Muscle layer of colon (tissue), 2 donors: ENCODE data around the gene CIITA.
"Not testable (repeated sequence)": the region's sequence is repeated elsewhere in the genome, so short reads cannot be mapped to it uniquely, and the experiment has no call there.

Experiments
- H3K27ac ChIP-seq: one replicate; pipeline ENCODE4 v1.7.0; 2013; ENCODE audit warnings: low read depth, mild to moderate bottlenecking, low read length, moderate library complexity
- H3K27me3 ChIP-seq, 2 donors: one replicate each; pipeline ENCODE4 v1.7.0; 2013; ENCODE audit warnings: low read length in 2 of 2, mild to moderate bottlenecking in 2 of 2; ENCODE audit not compliant: insufficient read depth in 2 of 2, control insufficient read depth in 1 of 2
- H3K36me3 ChIP-seq: one replicate; pipeline ENCODE4 v1.7.0; 2013; ENCODE audit warnings: mild to moderate bottlenecking, low read length; ENCODE audit not compliant: insufficient read depth
- H3K4me1 ChIP-seq: one replicate; pipeline ENCODE4 v1.7.0; 2013; ENCODE audit warnings: mild to moderate bottlenecking, low read length; ENCODE audit not compliant: insufficient read depth
- H3K4me3 ChIP-seq, 2 donors: one replicate each; pipeline ENCODE4 v1.7.0; 2013; ENCODE audit warnings: low read length in 2 of 2, low read depth in 1 of 2, mild to moderate bottlenecking in 1 of 2, moderate library complexity in 1 of 2
- H3K9ac ChIP-seq: one replicate; pipeline ENCODE4 v1.7.0; 2013; ENCODE audit warnings: low read length
- H3K9me3 ChIP-seq: one replicate; pipeline ENCODE4 v1.7.0; 2013; ENCODE audit warnings: mild to moderate bottlenecking, low read length
- donor health status: abdominal sarcoma.
- donor health status: Adenocarcinoma of cecum.

Gene CIITA

DNA sequence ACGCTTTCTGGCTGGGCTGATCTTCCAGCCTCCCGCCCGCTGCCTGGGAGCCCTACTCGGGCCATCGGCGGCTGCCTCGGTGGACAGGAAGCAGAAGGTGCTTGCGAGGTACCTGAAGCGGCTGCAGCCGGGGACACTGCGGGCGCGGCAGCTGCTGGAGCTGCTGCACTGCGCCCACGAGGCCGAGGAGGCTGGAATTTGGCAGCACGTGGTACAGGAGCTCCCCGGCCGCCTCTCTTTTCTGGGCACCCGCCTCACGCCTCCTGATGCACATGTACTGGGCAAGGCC is 30.7 kb downstream of the CIITA start:
- Histone ChIP-seq H3K4me3 (no peak overlapping the region), H3K36me3 (no peaks in the 10 kb centered on the region), H3K4me1 (no peaks in the 10 kb centered on the region), H3K27me3 (no peaks in the 10 kb centered on the region), H3K9ac (no peak overlapping the region), H3K27ac (no peak overlapping the region), H3K9me3 (peaks cover 4% of the 10 kb centered on the region)

DNA sequence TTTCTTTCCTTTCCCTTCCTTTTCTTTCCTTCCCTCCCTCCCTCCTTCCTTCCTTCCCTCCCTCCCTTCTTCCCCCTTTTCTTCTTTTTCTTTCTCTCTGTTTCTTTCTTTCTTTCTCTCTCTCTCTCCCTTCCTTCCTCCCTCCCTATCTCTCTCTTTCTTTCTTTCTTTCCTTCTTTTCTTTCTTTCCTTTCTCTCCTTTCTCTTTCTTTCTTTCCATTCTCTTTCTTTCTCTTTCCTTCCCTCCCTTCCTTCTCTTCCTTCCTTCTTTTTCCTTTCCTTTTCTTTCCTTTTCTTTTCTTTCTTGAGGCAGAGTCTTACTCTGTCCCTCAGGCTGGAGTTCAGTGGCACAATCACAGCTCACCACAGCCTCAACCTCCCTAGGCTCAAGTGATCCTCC is 34.3 kb downstream of the CIITA start:
- H3K27ac ChIP-seq = no peak overlapping the region
- H3K36me3 ChIP-seq = no peaks in the 10 kb centered on the region
- H3K4me1 ChIP-seq = no peaks in the 10 kb centered on the region

DNA sequence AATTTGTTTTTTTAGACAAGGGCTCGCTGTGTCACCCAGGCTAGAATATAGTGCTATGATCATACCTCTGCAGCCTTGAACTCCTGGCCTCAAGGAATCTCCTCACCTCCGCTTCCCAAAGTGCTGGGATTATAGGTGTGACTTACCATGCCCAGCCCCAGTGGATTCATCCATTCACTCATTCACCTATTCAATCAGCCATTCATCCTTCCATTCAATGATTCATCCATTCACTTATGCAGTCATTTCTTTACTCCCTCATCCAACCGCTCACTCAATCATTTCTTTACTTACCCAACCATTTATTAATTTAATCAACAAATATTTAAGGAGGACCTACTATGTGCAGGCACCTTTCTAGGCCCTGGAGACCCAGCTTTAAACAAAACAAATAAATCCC is 39.5 kb downstream of the CIITA start:
- Histone ChIP-seq H3K27ac (no peak overlapping the region), H3K4me1 (peaks cover 9% of the 10 kb centered on the region)

More for the DNA sequence above, 34.3 kb downstream of the CIITA start:
- Histone ChIP-seq H3K4me3 (no peak overlapping the region), H3K9ac (no peak overlapping the region), H3K27me3 (no peaks in the 10 kb centered on the region), H3K9me3 (no peaks in the 10 kb centered on the region)

DNA sequence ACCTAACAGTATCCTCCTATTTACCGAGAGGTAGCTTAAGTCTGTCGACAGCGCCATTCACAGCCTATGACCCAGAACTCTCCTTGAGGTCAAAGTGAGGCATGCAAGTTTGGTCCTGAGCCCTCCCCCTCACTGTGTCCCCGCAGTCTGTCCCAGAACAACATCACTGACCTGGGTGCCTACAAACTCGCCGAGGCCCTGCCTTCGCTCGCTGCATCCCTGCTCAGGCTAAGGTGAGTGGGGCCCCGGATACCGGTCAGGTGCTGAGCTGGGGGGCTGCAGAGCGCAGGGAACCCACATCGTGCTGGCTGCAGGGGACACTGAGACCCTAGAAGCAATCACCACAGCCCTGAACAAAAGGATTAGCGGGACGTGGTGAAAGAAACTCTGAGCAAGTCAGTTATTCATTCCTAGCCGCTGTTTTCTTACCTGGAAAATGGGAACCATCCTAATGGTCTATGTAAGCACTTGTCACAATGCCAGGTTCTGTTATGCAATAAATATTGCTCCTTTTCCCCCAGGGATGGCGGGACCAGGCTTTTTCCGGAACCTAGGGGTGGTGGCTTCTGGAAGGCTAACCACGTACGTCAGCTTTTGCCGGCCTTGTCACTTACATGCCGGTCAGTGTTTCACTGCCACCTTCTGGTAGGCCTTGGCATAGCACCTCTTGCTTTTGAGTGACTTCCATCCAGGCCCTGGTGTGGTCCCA is 41.4 kb downstream of the CIITA start:
- Histone ChIP-seq H3K4me3 (peak overlapping the region; percentile 15 to 69), H3K27me3 (no peaks in the 10 kb centered on the region), H3K9me3 (no peaks in the 10 kb centered on the region), H3K36me3 (no peaks in the 10 kb centered on the region), H3K4me1 (peaks cover 22% of the 10 kb centered on the region), H3K9ac (peak overlapping the region; percentile 55), H3K27ac (peak overlapping the region; percentile 8)

More for the DNA sequence above, 39.5 kb downstream of the CIITA start:
- Histone ChIP-seq H3K27me3 (no peaks in the 10 kb centered on the region), H3K9ac (no peak overlapping the region), H3K4me3 (no peak overlapping the region), H3K36me3 (no peaks in the 10 kb centered on the region), H3K9me3 (no peaks in the 10 kb centered on the region)

DNA sequence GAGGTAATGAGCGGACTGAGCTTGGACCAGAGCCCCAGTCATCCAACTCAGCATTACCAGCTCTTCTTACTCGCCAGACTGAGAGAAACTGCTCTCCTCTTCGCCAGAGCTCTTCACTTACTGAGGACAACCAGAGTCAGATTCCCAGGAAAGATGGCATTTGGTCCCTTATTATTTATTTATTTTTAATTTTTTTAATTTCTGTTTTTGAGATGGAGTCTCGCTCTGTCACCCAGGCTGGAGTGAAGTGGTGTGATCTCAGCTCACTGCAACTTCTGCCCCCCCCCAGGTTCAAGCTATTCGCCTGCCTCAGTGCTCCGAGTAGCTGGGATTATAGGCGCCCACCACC is 42.0 kb downstream of the CIITA start:
- Histone ChIP-seq H3K4me1 (peaks cover 28% of the 10 kb centered on the region), H3K9ac (no peak overlapping the region)

DNA sequence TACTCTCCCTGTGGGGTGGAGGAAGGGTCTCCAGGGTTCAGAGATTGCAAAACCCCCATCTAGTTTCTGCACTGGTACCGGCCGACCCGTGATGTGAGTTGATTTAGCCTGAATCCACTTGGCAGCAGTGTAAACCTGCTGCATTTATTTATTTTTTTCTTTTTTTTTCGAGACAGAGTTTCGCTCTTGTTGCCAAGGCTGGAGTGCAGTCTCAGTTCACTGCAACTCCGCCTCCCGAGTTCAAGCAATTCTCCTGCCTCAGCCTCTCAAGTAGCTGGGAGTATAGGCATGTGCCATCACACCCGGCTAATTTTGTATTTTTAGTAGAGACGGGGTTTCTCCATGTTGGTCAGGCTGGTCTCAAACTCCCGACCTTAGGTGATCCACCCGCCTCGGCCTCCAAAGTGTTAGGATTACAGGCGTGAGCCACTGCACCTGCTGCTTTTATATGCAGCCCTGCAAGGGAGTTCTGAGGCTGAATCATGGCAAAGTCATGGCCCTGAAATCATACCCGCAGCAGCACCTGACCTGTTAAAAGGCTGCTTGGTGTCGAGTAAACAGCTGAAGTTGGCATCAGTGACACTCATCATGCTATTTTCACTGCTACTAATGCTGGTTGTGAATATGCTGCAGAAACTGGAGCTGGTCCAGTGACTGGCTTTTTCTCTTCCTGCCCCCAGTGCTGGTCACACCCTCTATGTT is 43.9 kb downstream of the CIITA start:
- H3K4me3 ChIP-seq = no peak overlapping the region
- H3K9me3 ChIP-seq = no peaks in the 10 kb centered on the region
- no peaks in the 10 kb centered on the region for H3K27me3 ChIP-seq
- H3K9ac ChIP-seq = no peak overlapping the region
- peaks cover 5% of the 10 kb centered on the region for H3K36me3 ChIP-seq
- H3K4me1 ChIP-seq = peaks cover 32% of the 10 kb centered on the region
- H3K27ac ChIP-seq = no peak overlapping the region

More for the DNA sequence above, 42.0 kb downstream of the CIITA start:
- Histone ChIP-seq H3K27ac (peak overlapping the region; percentile 8), H3K27me3 (no peaks in the 10 kb centered on the region), H3K9me3 (no peaks in the 10 kb centered on the region), H3K36me3 (no peaks in the 10 kb centered on the region), H3K4me3 (peak overlapping the region in 1 of 2 donors; percentile 69)

DNA sequence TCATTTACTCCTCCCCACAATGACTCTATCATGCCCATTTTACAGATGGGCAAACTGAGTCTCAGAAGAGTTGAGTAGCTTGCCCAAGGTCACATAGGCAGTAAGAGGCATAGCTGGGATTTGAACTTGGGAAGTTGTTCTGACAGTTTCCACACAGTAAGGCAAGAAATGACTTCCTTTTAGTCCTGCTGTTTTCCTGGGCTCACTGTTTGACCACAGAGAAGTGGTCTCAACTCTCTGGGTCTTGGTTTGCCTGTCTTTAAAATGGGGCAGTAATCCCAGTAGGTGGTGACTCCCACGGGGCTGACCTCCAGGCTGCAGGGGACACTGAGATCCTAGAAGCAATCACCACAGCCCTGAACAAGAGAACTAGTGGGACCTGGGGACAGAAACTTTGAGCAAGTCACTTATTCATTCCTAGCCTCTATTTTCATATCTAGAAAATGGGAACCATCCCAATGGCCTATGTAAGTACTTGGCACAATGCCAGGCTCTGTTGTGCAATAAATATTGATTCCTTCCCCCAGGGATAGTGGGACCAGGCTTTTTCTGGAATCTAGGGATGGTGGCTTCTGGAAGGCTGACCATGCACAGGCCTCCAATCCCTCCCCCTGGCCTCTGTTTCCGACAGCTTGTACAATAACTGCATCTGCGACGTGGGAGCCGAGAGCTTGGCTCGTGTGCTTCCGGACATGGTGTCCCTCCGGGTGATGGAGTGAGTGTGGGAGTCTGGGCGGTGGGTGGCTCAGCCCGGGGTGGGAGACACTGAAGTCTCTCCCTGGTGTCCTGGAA is 44.7 kb downstream of the CIITA start:
- peak overlapping the region; percentile 24 for H3K27ac ChIP-seq
- no peak overlapping the region for H3K9ac ChIP-seq
- no peaks in the 10 kb centered on the region for H3K9me3 ChIP-seq
- H3K4me1 ChIP-seq = peaks cover 32% of the 10 kb centered on the region
- no peaks in the 10 kb centered on the region for H3K27me3 ChIP-seq
- peaks cover 5% of the 10 kb centered on the region for H3K36me3 ChIP-seq
- no peak overlapping the region for H3K4me3 ChIP-seq

DNA sequence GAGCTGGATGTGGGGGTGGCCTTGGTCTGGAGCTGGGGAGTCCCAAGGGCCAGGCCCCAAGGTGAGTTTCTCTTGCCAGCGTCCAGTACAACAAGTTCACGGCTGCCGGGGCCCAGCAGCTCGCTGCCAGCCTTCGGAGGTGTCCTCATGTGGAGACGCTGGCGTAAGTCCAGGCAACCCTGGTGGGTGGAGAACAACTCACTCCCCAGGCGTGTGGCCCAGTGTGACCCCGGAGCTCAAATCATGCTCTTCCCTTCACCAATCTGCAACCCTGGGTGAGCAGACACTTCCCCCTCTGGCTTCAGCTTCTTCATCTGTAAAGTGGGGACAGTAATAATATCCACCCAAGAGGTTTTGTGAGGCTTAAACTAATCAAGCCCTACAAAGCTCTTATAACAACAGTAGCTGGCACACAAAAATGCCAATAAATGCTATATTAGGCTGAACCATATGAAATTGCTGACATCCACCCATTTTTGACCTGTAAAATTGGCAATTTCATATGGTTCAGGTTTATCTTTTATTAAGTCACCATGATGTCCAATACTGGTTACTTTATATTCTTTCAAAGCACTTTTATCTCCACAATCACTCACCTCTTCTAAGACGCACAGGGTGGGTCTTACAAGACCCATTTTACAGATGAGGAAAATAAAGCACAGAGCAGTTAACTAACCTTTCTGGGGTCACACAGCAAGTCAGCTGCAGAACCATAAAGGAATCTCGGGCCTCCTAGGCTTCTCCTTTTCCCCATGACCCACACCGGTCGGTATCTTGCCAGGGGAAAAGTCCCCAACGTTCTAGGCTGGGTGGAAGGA is 45.5 kb downstream of the CIITA start:
- no peaks in the 10 kb centered on the region for H3K27me3 ChIP-seq
- H3K9ac ChIP-seq = no peak overlapping the region
- H3K36me3 ChIP-seq = peaks cover 8% of the 10 kb centered on the region
- no peak overlapping the region for H3K27ac ChIP-seq
- H3K9me3 ChIP-seq = no peaks in the 10 kb centered on the region
- no peak overlapping the region for H3K4me3 ChIP-seq
- peaks cover 32% of the 10 kb centered on the region for H3K4me1 ChIP-seq

DNA sequence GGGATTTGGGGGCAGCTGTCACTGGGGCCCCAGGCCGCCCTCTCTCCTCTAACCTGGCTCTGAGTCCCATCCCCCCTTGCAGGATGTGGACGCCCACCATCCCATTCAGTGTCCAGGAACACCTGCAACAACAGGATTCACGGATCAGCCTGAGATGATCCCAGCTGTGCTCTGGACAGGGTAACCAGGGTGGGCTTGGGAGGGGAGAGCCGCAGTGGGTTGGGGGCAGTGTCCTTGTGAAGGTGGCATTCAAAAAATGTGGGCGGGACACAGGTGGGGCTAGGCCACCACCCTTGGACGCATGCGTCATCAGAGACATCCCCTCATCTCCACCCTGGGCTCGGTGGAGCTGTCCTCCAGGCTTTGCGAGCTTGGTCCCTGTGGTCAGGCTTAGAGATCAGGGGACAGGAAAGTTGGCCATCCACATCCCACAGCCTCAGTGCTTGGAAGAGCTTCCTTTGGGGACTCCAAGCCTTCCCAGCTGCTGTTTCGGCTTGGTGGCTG is 46.2 kb downstream of the CIITA start:
- H3K27me3 ChIP-seq = no peaks in the 10 kb centered on the region
- no peak overlapping the region for H3K9ac ChIP-seq
- H3K36me3 ChIP-seq = peaks cover 15% of the 10 kb centered on the region
- H3K9me3 ChIP-seq = no peaks in the 10 kb centered on the region
- no peak overlapping the region for H3K4me3 ChIP-seq
- H3K27ac ChIP-seq = no peak overlapping the region
- peaks cover 32% of the 10 kb centered on the region for H3K4me1 ChIP-seq

DNA sequence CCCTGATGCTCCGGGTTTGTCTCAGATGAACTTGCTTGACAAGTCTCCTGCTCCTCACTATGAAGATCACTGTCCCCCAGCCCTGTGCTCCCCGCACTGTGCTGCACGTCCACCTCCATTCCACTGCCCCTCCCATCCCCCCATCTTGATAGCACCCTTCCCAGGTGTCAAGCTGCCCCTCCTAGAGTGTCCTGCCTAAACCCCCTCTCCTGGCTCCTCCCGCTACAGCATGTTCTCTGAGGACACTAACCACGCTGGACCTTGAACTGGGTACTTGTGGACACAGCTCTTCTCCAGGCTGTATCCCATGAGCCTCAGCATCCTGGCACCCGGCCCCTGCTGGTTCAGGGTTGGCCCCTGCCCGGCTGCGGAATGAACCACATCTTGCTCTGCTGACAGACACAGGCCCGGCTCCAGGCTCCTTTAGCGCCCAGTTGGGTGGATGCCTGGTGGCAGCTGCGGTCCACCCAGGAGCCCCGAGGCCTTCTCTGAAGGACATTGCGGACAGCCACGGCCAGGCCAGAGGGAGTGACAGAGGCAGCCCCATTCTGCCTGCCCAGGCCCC is 46.7 kb downstream of the CIITA start:
- Histone ChIP-seq H3K36me3 (peaks cover 20% of the 10 kb centered on the region), H3K4me3 (no peak overlapping the region), H3K4me1 (peaks cover 27% of the 10 kb centered on the region), H3K9me3 (no peaks in the 10 kb centered on the region), H3K27ac (no peak overlapping the region), H3K27me3 (no peaks in the 10 kb centered on the region), H3K9ac (no peak overlapping the region)

DNA sequence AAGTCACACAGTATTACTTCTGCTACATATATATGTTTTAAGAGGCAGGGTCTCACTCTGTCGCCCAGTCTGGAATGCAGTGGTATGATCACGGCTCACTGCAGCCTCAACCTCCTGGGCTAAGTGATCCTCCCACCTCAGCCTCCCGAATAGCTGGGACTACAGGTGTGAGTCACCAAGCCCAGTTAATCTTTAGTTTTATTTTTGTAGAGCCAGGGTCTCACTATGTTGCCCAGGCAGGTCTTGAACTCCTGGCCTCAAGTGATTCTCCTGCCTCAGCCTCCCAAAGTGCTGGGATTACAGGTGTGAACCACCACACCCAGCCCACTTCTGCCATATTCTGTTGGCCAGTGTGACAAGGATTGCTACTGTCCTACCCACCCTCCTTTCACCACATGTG is 48.3 kb downstream of the CIITA start:
- H3K27me3 ChIP-seq, H3K9ac ChIP-seq, H3K27ac ChIP-seq, H3K9me3 ChIP-seq, H3K4me3 ChIP-seq: not testable (repeated sequence)
- Histone ChIP-seq H3K36me3 (peaks cover 22% of the 10 kb centered on the region), H3K4me1 (peaks cover 28% of the 10 kb centered on the region)
